HS-27A (cell line): Measurements from ENCODE around the gene DCP2.

Experiments
- DNase-seq: peaks from one replicate; pipeline ENCODE4 v3.0.0-alpha.2; 2012; ENCODE audit warnings: low read depth, missing footprints

Gene DCP2

DNA sequence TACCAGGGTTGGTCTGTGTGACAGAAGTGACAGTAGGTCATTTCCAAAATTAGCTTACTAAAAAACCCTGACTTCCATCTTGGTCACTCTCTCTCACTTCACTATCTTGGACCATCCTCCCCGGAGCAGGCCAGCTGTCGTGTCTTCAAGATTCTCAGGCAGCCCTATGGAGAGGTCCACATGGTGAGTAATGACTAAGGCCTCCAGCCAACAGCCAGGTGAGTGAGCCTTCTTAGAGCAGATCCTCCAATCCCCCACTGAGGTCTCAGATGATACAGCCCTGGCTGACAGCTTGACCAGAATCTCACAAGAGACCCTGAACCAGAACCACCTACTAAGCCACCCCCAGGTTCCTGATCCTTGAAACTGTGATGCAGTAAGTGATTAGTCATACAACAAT is 92.0 kb downstream of the DCP2 start:
- no peak for DNase-seq
